ENCODE data around the gene RPL32. TPM values are rescaled to one million over a fixed set of nuclear protein-coding genes. Genes with fewer than 3 reads are reported as not detected.

The RPL32 gene
- total and polyA plus RNA-seq, 9 donors = 1,975 to 7,414 (median 2,983) TPM

GRCh38 chr3:12877040-12877439 is 35.7 kb upstream of the RPL32 start:
- no peak for TF ChIP-seq EP300 (IDR thresholded peaks at IDR 0.05)
- TF ChIP-seq CTCF (IDR thresholded peaks at IDR 0.05) = no peak
- TF ChIP-seq POLR2A (IDR thresholded peaks at IDR 0.05) = no peak
- no peaks in the 10 kb centered on the region for H3K9me3 ChIP-seq
- DNase-seq = no peak
- H3K27ac ChIP-seq = no peak overlapping the region
- no peaks in the 10 kb centered on the region for H3K27me3 ChIP-seq
- H3K36me3 ChIP-seq = no peaks in the 10 kb centered on the region
- WGBS, 3 donors = 88 to 96% (median 92%) methylated on average over 7 of the region's 7 CpGs
- no peak overlapping the region for H3K4me3 ChIP-seq
- H3K4me1 ChIP-seq (ENCODE audit: insufficient read depth) = peaks cover 27% of the 10 kb centered on the region
- intact Hi-C loops (cut with DNase I) = no loop called here

GRCh38 chr3:12875857-12876836 is 34.8 kb upstream of the RPL32 start:
- Histone ChIP-seq H3K36me3 (no peaks in the 10 kb centered on the region), H3K4me3 (peak overlapping the region; percentile 17), H3K27me3 (no peaks in the 10 kb centered on the region), H3K9me3 (no peaks in the 10 kb centered on the region), H3K4me1 (ENCODE audit: insufficient read depth) (peaks cover 27% of the 10 kb centered on the region), H3K27ac (no peak overlapping the region)
- intact Hi-C loops (cut with DNase I) = no loop called here
- DNase-seq = peak; percentile 66 to 80 (median 68)
- 23 to 27% (median 25%) methylated on average over 54 to 60 of the region's 60 CpGs for WGBS, 3 donors
- TF ChIP-seq CTCF (IDR thresholded peaks at IDR 0.05) (no peak), EP300 (IDR thresholded peaks at IDR 0.05) (no peak), POLR2A (IDR thresholded peaks at IDR 0.05) (no peak)

- Histone ChIP-seq H3K36me3 (no peaks in the 10 kb centered on the region), H3K27ac (no peak overlapping the region), H3K9me3 (no peaks in the 10 kb centered on the region), H3K4me3 (no peak overlapping the region), H3K27me3 (no peaks in the 10 kb centered on the region), H3K4me1 (ENCODE audit: insufficient read depth) (peaks cover 4% of the 10 kb centered on the region)
- TF ChIP-seq POLR2A (IDR thresholded peaks at IDR 0.05) = no peak
- no peak for TF ChIP-seq CTCF (IDR thresholded peaks at IDR 0.05)
- no peak for TF ChIP-seq EP300 (IDR thresholded peaks at IDR 0.05)
- DNase-seq = no peak
- 78 to 82% (median 78%) methylated on average over 12 of the region's 12 CpGs for WGBS, 3 donors
- intact Hi-C loops (cut with DNase I) = loop anchor here in 1 of 4 donors (5.0 kb wide), 1 partner anchor 116 kb away; no protein-coding TSS in a partner anchor
Observed at GRCh38 chr3:12871404-12871983, 30.1 kb upstream of the RPL32 start.

- WGBS, 3 donors = 73 to 78% (median 73%) methylated on average over 9 of the region's 9 CpGs
- Histone ChIP-seq H3K4me3 (no peak overlapping the region), H3K9me3 (no peaks in the 10 kb centered on the region), H3K27ac (no peak overlapping the region), H3K36me3 (no peaks in the 10 kb centered on the region), H3K4me1 (ENCODE audit: insufficient read depth) (no peaks in the 10 kb centered on the region), H3K27me3 (no peaks in the 10 kb centered on the region)
- intact Hi-C loops (cut with DNase I) = loop anchor here in 1 of 4 donors (5.0 kb wide), 1 partner anchor 116 kb away; no protein-coding TSS in a partner anchor
- no peak for TF ChIP-seq EP300 (IDR thresholded peaks at IDR 0.05)
- TF ChIP-seq CTCF (IDR thresholded peaks at IDR 0.05) = no peak
- TF ChIP-seq POLR2A (IDR thresholded peaks at IDR 0.05) = no peak
- DNase-seq = no peak
Observed at GRCh38 chr3:12870942-12871341, 29.6 kb upstream of the RPL32 start.
